Thyroid gland (tissue), 4 donors: Measurements from ENCODE around the gene RUNX2. TPM values are rescaled to one million over a fixed set of nuclear protein-coding genes. Genes with fewer than 3 reads are reported as not detected.
"Not testable (repeated sequence)": the region's sequence is repeated elsewhere in the genome, so short reads cannot be mapped to it uniquely, and the experiment has no call there.

ENCODE experiments used
- DNase-seq, 2 donors: peaks; one replicate each; pipeline ENCODE4 v3.0.0-alpha.2; 2019
- H3K27ac ChIP-seq, 3 donors: fragments of 200-600 bp; sonication (generic); 1 replicate in 2 of 3; 2 replicates in 1 of 3; pipeline ENCODE4 v1.5.1; 2016 to 2019; ENCODE audit warnings: mild to moderate bottlenecking in 1 of 3, moderate library complexity in 1 of 3
- H3K27me3 ChIP-seq: fragments of 200-600 bp; sonication (generic); one replicate; pipeline ENCODE4 v1.5.1; 2019
- H3K36me3 ChIP-seq, 2 donors: fragments of 200-600 bp; sonication (generic); one replicate each; pipeline ENCODE4 v1.5.1; 2016 to 2019
- H3K4me1 ChIP-seq, 2 donors: fragments of 200-600 bp; sonication (generic); one replicate each; pipeline ENCODE4 v1.5.1; 2017 to 2019
- H3K4me3 ChIP-seq, 3 donors: fragments of 200-600 bp; sonication (generic); replicated peaks in 1 of 3; 1 replicate in 2 of 3; 2 replicates in 1 of 3; pipeline ENCODE4 v1.5.1; 2016; ENCODE audit warnings: mild to moderate bottlenecking in 1 of 3
- H3K9me3 ChIP-seq: fragments of 200-600 bp; sonication (generic); one replicate; pipeline ENCODE4 v1.5.1; 2017
- POLR2A ChIP-seq, 2 donors: fragments of 450-650 bp; IDR thresholded peaks; one replicate each; pipeline ENCODE4 v1.6.1; 2017; ENCODE audit warnings: antibody characterized with exemption in 2 of 2, mild to moderate bottlenecking in 2 of 2, moderate library complexity in 1 of 2
- WGBS, 2 donors: methylation state at CpG; one replicate each; pipeline ENCODE4 v1.1.5; 2017; 5-methylcytosine and 5-hydroxymethylcytosine counted together
- intact Hi-C: fragments of 100-400 bp; cut with DNase I; formaldehyde crosslinking; loops from one replicate; pipeline ENCODE4 v1.15.1; 2023
- total RNA-seq, 4 donors: library from RNA; depleted of rRNA; stranded (reverse); fragments of >200 nt; gene quantifications; one replicate each; pipeline ENCODE4 v1.2.3, GENCODE V29; 2016
- TF ChIP-seq, protein P1 (sequence below), 6 experiments: fragments of 200-600 bp in 3 of 6; fragments of 450-650 bp in 3 of 6; sonication (generic) in 3 of 6; IDR thresholded peaks; one replicate each; pipeline ENCODE4 v1.5.1; 2016 to 2019; ENCODE audit warnings: antibody characterized with exemption in 6 of 6, mild to moderate bottlenecking in 2 of 6, inconsistent platforms in 1 of 6, moderate library complexity in 1 of 6

RUNX2 gene
- total RNA-seq, 4 donors from 2014 or later = 1.6 to 4.2 (median 2.7) TPM

DNA sequence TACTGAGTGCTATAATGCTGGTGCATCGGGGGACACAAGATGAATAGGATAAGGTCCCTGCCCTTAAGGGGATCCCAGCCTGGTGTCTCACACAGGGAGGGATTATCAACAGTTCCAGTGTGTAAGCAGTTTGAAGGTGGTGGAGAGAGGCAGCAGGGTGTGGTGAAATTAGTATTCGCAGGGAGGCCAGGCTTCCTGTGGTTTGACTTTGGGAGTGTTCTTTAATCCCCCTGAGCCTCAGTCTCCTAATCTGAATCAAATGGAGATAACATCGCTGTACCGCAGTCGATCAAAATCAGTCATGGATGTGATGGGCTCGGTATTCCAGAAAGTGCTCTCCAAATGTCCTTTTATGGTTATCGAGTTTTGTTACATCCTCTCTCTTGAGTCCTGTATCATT is 337.7 kb downstream of the RUNX2 start:
- Histone ChIP-seq H3K36me3 (no peaks in the 10 kb centered on the region), H3K4me1 (peaks cover 0 to 10% of the 10 kb centered on the region in 2 donors), H3K27ac (no peak overlapping the region), H3K4me3 (no peak overlapping the region), H3K27me3 (peaks cover 7% of the 10 kb centered on the region), H3K9me3 (no peaks in the 10 kb centered on the region)
- 92 to 94% methylated on average over 7 of the region's 7 CpGs for WGBS, 2 donors
- intact Hi-C loops = no loop called here
- no peak for DNase-seq
- TF ChIP-seq POLR2A (IDR thresholded peaks at IDR 0.05) = no peak
- TF ChIP-seq, protein P1, sequence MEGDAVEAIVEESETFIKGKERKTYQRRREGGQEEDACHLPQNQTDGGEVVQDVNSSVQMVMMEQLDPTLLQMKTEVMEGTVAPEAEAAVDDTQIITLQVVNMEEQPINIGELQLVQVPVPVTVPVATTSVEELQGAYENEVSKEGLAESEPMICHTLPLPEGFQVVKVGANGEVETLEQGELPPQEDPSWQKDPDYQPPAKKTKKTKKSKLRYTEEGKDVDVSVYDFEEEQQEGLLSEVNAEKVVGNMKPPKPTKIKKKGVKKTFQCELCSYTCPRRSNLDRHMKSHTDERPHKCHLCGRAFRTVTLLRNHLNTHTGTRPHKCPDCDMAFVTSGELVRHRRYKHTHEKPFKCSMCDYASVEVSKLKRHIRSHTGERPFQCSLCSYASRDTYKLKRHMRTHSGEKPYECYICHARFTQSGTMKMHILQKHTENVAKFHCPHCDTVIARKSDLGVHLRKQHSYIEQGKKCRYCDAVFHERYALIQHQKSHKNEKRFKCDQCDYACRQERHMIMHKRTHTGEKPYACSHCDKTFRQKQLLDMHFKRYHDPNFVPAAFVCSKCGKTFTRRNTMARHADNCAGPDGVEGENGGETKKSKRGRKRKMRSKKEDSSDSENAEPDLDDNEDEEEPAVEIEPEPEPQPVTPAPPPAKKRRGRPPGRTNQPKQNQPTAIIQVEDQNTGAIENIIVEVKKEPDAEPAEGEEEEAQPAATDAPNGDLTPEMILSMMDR (IDR thresholded peaks at IDR 0.05) = no peak

DNA sequence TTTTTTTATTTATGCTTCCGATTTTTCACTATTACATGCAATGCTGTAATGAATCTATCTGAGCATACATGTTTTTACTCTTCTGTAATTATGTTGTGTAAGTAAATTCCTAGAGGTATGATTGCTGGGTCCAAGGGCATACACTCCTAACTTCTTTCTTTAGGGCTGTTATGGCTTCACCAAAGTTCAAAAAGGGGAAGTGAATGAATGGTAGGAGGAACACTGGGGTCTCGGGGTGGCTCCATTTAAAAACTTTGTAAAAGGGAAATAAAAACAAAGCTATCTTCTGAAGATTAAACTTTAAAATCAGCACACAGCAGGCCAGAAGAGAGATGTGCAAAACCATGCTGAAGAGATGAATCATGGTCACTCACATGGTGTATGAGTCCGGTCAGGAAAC is 338.7 kb downstream of the RUNX2 start:
- TF ChIP-seq, protein P1 (IDR thresholded peaks at IDR 0.05) = no peak
- no peak for TF ChIP-seq POLR2A (IDR thresholded peaks at IDR 0.05)
- intact Hi-C loops = no loop called here
- H3K4me1 ChIP-seq = peaks cover 0 to 10% of the 10 kb centered on the region in 2 donors
- no peak overlapping the region for H3K27ac ChIP-seq
- H3K36me3 ChIP-seq = no peaks in the 10 kb centered on the region
- H3K9me3 ChIP-seq = no peaks in the 10 kb centered on the region
- DNase-seq = no peak
- no peak overlapping the region for H3K4me3 ChIP-seq
- H3K27me3 ChIP-seq = peaks cover 7% of the 10 kb centered on the region
- WGBS, 2 donors = 90 to 95% methylated on average over 3 of the region's 3 CpGs

DNA sequence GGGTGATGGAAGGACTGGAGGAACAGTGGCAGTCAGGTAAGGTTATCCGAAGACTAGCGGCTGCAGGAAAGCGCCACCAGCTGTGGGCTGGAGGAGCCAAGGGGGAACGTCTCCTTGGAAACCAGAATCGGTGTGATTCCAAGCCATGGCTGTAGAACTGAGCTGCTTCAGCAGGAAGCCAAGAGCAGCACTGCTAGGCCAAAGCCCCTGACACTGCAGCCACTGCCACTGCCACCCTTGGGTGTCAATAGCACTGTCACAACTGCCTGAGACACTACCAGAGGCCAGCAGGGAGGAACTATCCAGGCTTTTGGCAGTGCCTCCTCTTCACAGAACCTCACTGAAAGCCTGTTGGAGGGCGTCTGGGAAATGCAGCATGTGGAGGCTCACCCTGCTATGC is 339.2 kb downstream of the RUNX2 start:
- intact Hi-C loops = no loop called here
- H3K36me3 ChIP-seq = no peaks in the 10 kb centered on the region
- WGBS, 2 donors = 64% methylated on average over 5 to 6 of the region's 6 CpGs
- TF ChIP-seq POLR2A (IDR thresholded peaks at IDR 0.05) = no peak
- TF ChIP-seq, protein P1 (IDR thresholded peaks at IDR 0.05) = no peak
- H3K27ac ChIP-seq = no peak overlapping the region
- H3K4me3 ChIP-seq = no peak overlapping the region
- DNase-seq = no peak
- no peaks in the 10 kb centered on the region for H3K9me3 ChIP-seq
- peaks cover 0 to 10% of the 10 kb centered on the region in 2 donors for H3K4me1 ChIP-seq
- H3K27me3 ChIP-seq = peaks cover 7% of the 10 kb centered on the region

DNA sequence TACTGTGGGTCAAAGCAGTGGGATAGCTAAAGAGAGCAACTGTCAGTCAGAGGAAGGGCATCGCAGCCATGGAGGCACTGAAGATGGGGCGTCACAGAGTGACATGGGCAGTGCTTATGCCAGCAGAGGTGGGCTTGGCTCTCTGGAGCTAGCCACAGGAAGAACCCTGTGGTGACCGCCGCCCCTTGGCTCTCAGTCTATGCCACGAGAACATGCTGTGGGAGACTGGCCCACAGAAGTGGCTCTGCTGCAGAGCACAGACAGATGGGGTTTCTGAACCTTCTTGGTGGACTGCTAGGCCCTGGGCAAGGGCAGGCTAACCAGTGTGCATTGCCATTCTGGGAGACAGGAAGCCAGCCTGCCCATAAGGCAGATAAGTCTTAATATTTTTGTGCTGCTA is 339.6 kb downstream of the RUNX2 start:
- H3K4me3 ChIP-seq = no peak overlapping the region
- intact Hi-C loops = no loop called here
- no peak for DNase-seq
- H3K9me3 ChIP-seq = no peaks in the 10 kb centered on the region
- H3K36me3 ChIP-seq = no peaks in the 10 kb centered on the region
- H3K4me1 ChIP-seq = peaks cover 0 to 10% of the 10 kb centered on the region in 2 donors
- WGBS, 2 donors = 91 to 95% methylated on average over 5 of the region's 5 CpGs
- H3K27ac ChIP-seq = no peak overlapping the region
- TF ChIP-seq, protein P1 (IDR thresholded peaks at IDR 0.05) = no peak
- no peak for TF ChIP-seq POLR2A (IDR thresholded peaks at IDR 0.05)
- peaks cover 7% of the 10 kb centered on the region for H3K27me3 ChIP-seq

DNA sequence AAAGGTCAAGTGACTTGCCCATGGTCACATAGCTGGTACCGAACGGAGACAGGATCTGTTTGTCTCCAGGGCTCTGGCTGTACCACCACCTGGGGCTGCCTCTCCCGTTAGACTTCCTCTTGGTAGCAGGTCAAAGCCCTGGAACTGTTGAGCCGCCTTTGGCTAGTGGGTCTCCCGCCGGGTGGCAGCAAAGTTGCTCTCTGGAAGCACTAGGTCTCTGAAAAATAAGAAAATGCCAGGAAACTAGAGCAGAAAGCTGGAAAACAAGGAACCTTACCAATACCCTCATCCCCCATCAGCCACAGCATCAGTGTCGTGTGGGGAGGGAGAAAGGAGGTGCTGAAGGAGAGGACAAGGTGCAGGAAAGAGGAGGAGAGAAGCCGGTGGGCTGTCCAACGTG is 340.6 kb downstream of the RUNX2 start:
- intact Hi-C loops = no loop called here
- no peak for DNase-seq
- Histone ChIP-seq H3K4me1 (peaks cover 0 to 4% of the 10 kb centered on the region in 2 donors), H3K27me3 (peaks cover 7% of the 10 kb centered on the region), H3K4me3 (no peak overlapping the region), H3K36me3 (no peaks in the 10 kb centered on the region), H3K9me3 (no peaks in the 10 kb centered on the region), H3K27ac (no peak overlapping the region)
- 94 to 97% methylated on average over 7 to 9 of the region's 9 CpGs for WGBS, 2 donors
- no peak for TF ChIP-seq POLR2A (IDR thresholded peaks at IDR 0.05)
- TF ChIP-seq, protein P1 (IDR thresholded peaks at IDR 0.05) = no peak

DNA sequence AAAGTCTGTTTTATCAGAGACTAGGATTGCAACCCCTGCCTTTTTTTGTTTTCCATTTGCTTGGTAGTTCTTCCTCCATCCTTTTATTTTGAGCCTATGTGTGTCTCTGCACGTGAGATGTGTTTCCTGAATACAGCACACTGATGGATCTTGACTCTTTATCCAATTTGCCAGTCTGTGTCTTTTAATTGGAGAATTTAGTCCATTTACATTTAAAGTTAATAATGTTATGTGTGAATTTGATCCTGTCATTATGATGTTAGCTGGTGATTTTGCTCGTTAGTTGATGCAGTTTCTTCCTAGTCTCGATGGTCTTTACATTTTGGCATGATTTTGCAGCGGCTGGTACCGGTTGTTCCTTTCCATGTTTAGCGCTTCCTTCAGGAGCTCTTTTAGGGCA is 345.0 kb downstream of the RUNX2 start:
- H3K9me3 ChIP-seq, H3K36me3 ChIP-seq, H3K27ac ChIP-seq, H3K4me1 ChIP-seq, intact Hi-C loops, DNase-seq, H3K27me3 ChIP-seq, H3K4me3 ChIP-seq: not testable (repeated sequence)
- WGBS, 2 donors = 90 to 98% methylated on average over 6 of the region's 6 CpGs

DNA sequence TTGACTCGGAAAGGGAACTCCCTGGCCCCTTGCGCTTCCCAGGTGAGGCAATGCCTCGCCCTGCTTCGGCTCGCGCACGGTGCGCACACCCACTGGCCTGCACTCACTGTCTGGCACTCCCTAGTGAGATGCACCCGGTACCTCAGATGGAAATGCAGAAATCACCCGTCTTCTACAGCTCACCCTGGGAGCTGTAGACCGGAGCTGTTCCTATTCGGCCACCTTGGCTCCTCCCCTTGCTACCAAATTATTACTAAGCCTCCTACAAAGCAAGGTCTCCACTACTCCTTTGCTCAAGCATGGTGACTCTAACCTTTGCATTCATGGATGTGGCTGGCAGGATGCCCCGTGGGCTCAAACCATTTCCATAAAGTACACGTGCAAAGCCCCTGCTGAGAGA is 347.0 kb downstream of the RUNX2 start:
- H3K27me3 ChIP-seq, H3K4me3 ChIP-seq, DNase-seq, intact Hi-C loops, H3K4me1 ChIP-seq, H3K9me3 ChIP-seq, H3K36me3 ChIP-seq, H3K27ac ChIP-seq: not testable (repeated sequence)
- 85 to 89% methylated on average over 12 to 14 of the region's 14 CpGs for WGBS, 2 donors
